ENCODE results near the gene SORCS2.

The SORCS2 gene

GRCh38 chr4:7222521-7222920, 30.2 kb downstream of the SORCS2 start:
- Mint-ChIP-seq H3K4me1 (ENCODE audit: low read depth) (no peaks in the 10 kb centered on the region), H3K36me3 (ENCODE audit: low read depth) (no peaks in the 10 kb centered on the region), H3K27me3 (ENCODE audit: low read depth) (no peaks in the 10 kb centered on the region), H3K27ac (no peak overlapping the region), H3K9me3 (no peaks in the 10 kb centered on the region), H3K4me3 (no peak overlapping the region)
- no peak for DNase-seq (ENCODE audit: low spot score)

GRCh38 chr4:7223541-7223940, 31.2 kb downstream of the SORCS2 start:
- Mint-ChIP-seq H3K9me3 (no peaks in the 10 kb centered on the region), H3K4me3 (no peak overlapping the region), H3K27ac (no peak overlapping the region), H3K27me3 (ENCODE audit: low read depth) (no peaks in the 10 kb centered on the region), H3K4me1 (ENCODE audit: low read depth) (no peaks in the 10 kb centered on the region), H3K36me3 (ENCODE audit: low read depth) (no peaks in the 10 kb centered on the region)
- no peak for DNase-seq (ENCODE audit: low spot score)

GRCh38 chr4:7224001-7224400, 31.7 kb downstream of the SORCS2 start:
- H3K9me3 Mint-ChIP-seq = no peaks in the 10 kb centered on the region
- H3K36me3 Mint-ChIP-seq (ENCODE audit: low read depth) = no peaks in the 10 kb centered on the region
- no peak for DNase-seq (ENCODE audit: low spot score)
- no peak overlapping the region for H3K27ac Mint-ChIP-seq
- H3K4me1 Mint-ChIP-seq (ENCODE audit: low read depth) = no peaks in the 10 kb centered on the region
- H3K4me3 Mint-ChIP-seq = no peak overlapping the region
- no peaks in the 10 kb centered on the region for H3K27me3 Mint-ChIP-seq (ENCODE audit: low read depth)

GRCh38 chr4:7224878-7225533, 32.7 kb downstream of the SORCS2 start:
- DNase-seq (ENCODE audit: low spot score) = no peak
- Mint-ChIP-seq H3K27me3 (ENCODE audit: low read depth) (no peaks in the 10 kb centered on the region), H3K4me1 (ENCODE audit: low read depth) (no peaks in the 10 kb centered on the region), H3K27ac (no peak overlapping the region), H3K4me3 (no peak overlapping the region), H3K9me3 (no peaks in the 10 kb centered on the region), H3K36me3 (ENCODE audit: low read depth) (no peaks in the 10 kb centered on the region)

GRCh38 chr4:7226439-7226838, 34.1 kb downstream of the SORCS2 start:
- no peak overlapping the region for H3K27ac Mint-ChIP-seq
- no peak for DNase-seq (ENCODE audit: low spot score)
- H3K27me3 Mint-ChIP-seq (ENCODE audit: low read depth) = no peaks in the 10 kb centered on the region
- H3K9me3 Mint-ChIP-seq = no peaks in the 10 kb centered on the region
- H3K4me1 Mint-ChIP-seq (ENCODE audit: low read depth) = no peaks in the 10 kb centered on the region
- no peak overlapping the region for H3K4me3 Mint-ChIP-seq
- no peaks in the 10 kb centered on the region for H3K36me3 Mint-ChIP-seq (ENCODE audit: low read depth)

- no peak overlapping the region for H3K4me3 Mint-ChIP-seq
- H3K27me3 Mint-ChIP-seq (ENCODE audit: low read depth) = no peaks in the 10 kb centered on the region
- no peaks in the 10 kb centered on the region for H3K4me1 Mint-ChIP-seq (ENCODE audit: low read depth)
- no peak for DNase-seq (ENCODE audit: low spot score)
- H3K27ac Mint-ChIP-seq = no peak overlapping the region
- H3K36me3 Mint-ChIP-seq (ENCODE audit: low read depth) = no peaks in the 10 kb centered on the region
- H3K9me3 Mint-ChIP-seq = no peaks in the 10 kb centered on the region
Observed at GRCh38 chr4:7227008-7227407, 34.7 kb downstream of the SORCS2 start.

GRCh38 chr4:7228734-7229133, 36.4 kb downstream of the SORCS2 start:
- H3K4me3 Mint-ChIP-seq = no peak overlapping the region
- no peaks in the 10 kb centered on the region for H3K4me1 Mint-ChIP-seq (ENCODE audit: low read depth)
- H3K27ac Mint-ChIP-seq = no peak overlapping the region
- no peak for DNase-seq (ENCODE audit: low spot score)
- H3K36me3 Mint-ChIP-seq (ENCODE audit: low read depth) = no peaks in the 10 kb centered on the region
- no peaks in the 10 kb centered on the region for H3K27me3 Mint-ChIP-seq (ENCODE audit: low read depth)
- no peaks in the 10 kb centered on the region for H3K9me3 Mint-ChIP-seq

- Mint-ChIP-seq H3K36me3 (ENCODE audit: low read depth) (no peaks in the 10 kb centered on the region), H3K9me3 (no peaks in the 10 kb centered on the region), H3K27me3 (ENCODE audit: low read depth) (no peaks in the 10 kb centered on the region), H3K4me1 (ENCODE audit: low read depth) (no peaks in the 10 kb centered on the region), H3K4me3 (no peak overlapping the region), H3K27ac (no peak overlapping the region)
- no peak for DNase-seq (ENCODE audit: low spot score)
Observed at GRCh38 chr4:7232061-7232650, 39.8 kb downstream of the SORCS2 start.

- no peaks in the 10 kb centered on the region for H3K27me3 Mint-ChIP-seq (ENCODE audit: low read depth)
- no peaks in the 10 kb centered on the region for H3K4me1 Mint-ChIP-seq (ENCODE audit: low read depth)
- no peaks in the 10 kb centered on the region for H3K9me3 Mint-ChIP-seq
Observed at GRCh38 chr4:7233006-7233580, 40.8 kb downstream of the SORCS2 start.

GRCh38 chr4:7233601-7234000, 41.3 kb downstream of the SORCS2 start:
- no peaks in the 10 kb centered on the region for H3K9me3 Mint-ChIP-seq
- no peaks in the 10 kb centered on the region for H3K27me3 Mint-ChIP-seq (ENCODE audit: low read depth)
- H3K36me3 Mint-ChIP-seq (ENCODE audit: low read depth) = no peaks in the 10 kb centered on the region
- DNase-seq (ENCODE audit: low spot score) = no peak
- no peak overlapping the region for H3K27ac Mint-ChIP-seq
- H3K4me3 Mint-ChIP-seq = no peak overlapping the region
- no peaks in the 10 kb centered on the region for H3K4me1 Mint-ChIP-seq (ENCODE audit: low read depth)

More at GRCh38 chr4:7233006-7233580, 40.8 kb downstream of the SORCS2 start:
- Mint-ChIP-seq H3K4me3 (no peak overlapping the region), H3K36me3 (ENCODE audit: low read depth) (no peaks in the 10 kb centered on the region), H3K27ac (no peak overlapping the region)
- no peak for DNase-seq (ENCODE audit: low spot score)

GRCh38 chr4:7234355-7235029, 42.2 kb downstream of the SORCS2 start:
- Mint-ChIP-seq H3K9me3 (no peaks in the 10 kb centered on the region), H3K27me3 (ENCODE audit: low read depth) (no peaks in the 10 kb centered on the region), H3K4me1 (ENCODE audit: low read depth) (no peaks in the 10 kb centered on the region), H3K36me3 (ENCODE audit: low read depth) (no peaks in the 10 kb centered on the region), H3K4me3 (no peak overlapping the region), H3K27ac (no peak overlapping the region)
- no peak for DNase-seq (ENCODE audit: low spot score)

GRCh38 chr4:7235030-7235380, 42.7 kb downstream of the SORCS2 start:
- Mint-ChIP-seq H3K4me3 (no peak overlapping the region), H3K9me3 (no peaks in the 10 kb centered on the region)

GRCh38 chr4:7236847-7237246, 44.5 kb downstream of the SORCS2 start:
- H3K36me3 Mint-ChIP-seq (ENCODE audit: low read depth) = no peaks in the 10 kb centered on the region
- H3K27ac Mint-ChIP-seq = no peak overlapping the region
- no peaks in the 10 kb centered on the region for H3K4me1 Mint-ChIP-seq (ENCODE audit: low read depth)
- DNase-seq (ENCODE audit: low spot score) = no peak
- no peaks in the 10 kb centered on the region for H3K9me3 Mint-ChIP-seq
- no peak overlapping the region for H3K4me3 Mint-ChIP-seq
- H3K27me3 Mint-ChIP-seq (ENCODE audit: low read depth) = no peaks in the 10 kb centered on the region

More at GRCh38 chr4:7235030-7235380, 42.7 kb downstream of the SORCS2 start:
- Mint-ChIP-seq H3K36me3 (ENCODE audit: low read depth) (no peaks in the 10 kb centered on the region), H3K27me3 (ENCODE audit: low read depth) (no peaks in the 10 kb centered on the region), H3K27ac (no peak overlapping the region), H3K4me1 (ENCODE audit: low read depth) (no peaks in the 10 kb centered on the region)
- no peak for DNase-seq (ENCODE audit: low spot score)

- H3K4me1 Mint-ChIP-seq (ENCODE audit: low read depth) = no peaks in the 10 kb centered on the region
- no peak overlapping the region for H3K4me3 Mint-ChIP-seq
- H3K27ac Mint-ChIP-seq = no peak overlapping the region
- DNase-seq (ENCODE audit: low spot score) = no peak
- no peaks in the 10 kb centered on the region for H3K9me3 Mint-ChIP-seq
- H3K36me3 Mint-ChIP-seq (ENCODE audit: low read depth) = no peaks in the 10 kb centered on the region
- no peaks in the 10 kb centered on the region for H3K27me3 Mint-ChIP-seq (ENCODE audit: low read depth)
Observed at GRCh38 chr4:7237873-7238272, 45.5 kb downstream of the SORCS2 start.
